Measurements from ENCODE around the gene SESN2. TPM values are rescaled to one million over a fixed set of nuclear protein-coding genes. Genes with fewer than 3 reads are reported as not detected.
"Not testable (repeated sequence)": the region's sequence is repeated elsewhere in the genome, so short reads cannot be mapped to it uniquely, and the experiment has no call there.

The SESN2 gene
- total RNA-seq, 1 donor from 2014 or later, result 14.7 TPM

DNA sequence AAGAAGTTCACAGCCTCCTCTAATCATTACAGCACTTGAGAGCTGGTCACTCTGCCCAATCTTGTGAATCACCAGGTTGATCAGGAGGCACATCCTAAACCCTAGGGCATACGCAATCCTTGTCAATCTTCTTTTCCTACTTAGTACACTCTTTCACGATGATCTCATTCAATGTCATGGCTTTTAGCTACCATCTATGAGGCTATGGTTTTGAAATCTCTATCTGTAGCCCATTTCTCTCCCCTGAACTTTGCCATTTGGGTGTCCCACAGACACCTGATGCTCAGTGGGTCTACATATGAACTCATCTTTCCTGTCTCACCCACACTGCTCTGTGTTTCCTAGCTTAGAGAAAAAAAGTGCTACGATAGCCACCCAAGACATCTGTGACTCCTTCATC, 67.7 kb downstream of the SESN2 start:
- Histone ChIP-seq H3K36me3 (no peaks in the 10 kb centered on the region), H3K9me3 (no peaks in the 10 kb centered on the region), H3K4me3 (no peak overlapping the region), H3K4me1 (peaks cover 21% of the 10 kb centered on the region), H3K27ac (peak overlapping the region; percentile 1), H3K27me3 (no peaks in the 10 kb centered on the region)
- intact Hi-C loops (cut with DNase I), result no loop called here
- TF ChIP-seq, protein P1, sequence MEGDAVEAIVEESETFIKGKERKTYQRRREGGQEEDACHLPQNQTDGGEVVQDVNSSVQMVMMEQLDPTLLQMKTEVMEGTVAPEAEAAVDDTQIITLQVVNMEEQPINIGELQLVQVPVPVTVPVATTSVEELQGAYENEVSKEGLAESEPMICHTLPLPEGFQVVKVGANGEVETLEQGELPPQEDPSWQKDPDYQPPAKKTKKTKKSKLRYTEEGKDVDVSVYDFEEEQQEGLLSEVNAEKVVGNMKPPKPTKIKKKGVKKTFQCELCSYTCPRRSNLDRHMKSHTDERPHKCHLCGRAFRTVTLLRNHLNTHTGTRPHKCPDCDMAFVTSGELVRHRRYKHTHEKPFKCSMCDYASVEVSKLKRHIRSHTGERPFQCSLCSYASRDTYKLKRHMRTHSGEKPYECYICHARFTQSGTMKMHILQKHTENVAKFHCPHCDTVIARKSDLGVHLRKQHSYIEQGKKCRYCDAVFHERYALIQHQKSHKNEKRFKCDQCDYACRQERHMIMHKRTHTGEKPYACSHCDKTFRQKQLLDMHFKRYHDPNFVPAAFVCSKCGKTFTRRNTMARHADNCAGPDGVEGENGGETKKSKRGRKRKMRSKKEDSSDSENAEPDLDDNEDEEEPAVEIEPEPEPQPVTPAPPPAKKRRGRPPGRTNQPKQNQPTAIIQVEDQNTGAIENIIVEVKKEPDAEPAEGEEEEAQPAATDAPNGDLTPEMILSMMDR (IDR thresholded peaks at IDR 0.05), result no peak
- no peak for TF ChIP-seq POLR2A (IDR thresholded peaks at IDR 0.05)
- TF ChIP-seq POLR2AphosphoS5 (IDR thresholded peaks at IDR 0.05; ENCODE audit: insufficient read depth in 1 of 2, low read depth in 1 of 2), result no peak
- no peak for DNase-seq (ENCODE audit: extremely low spot score in 2 of 2)

DNA sequence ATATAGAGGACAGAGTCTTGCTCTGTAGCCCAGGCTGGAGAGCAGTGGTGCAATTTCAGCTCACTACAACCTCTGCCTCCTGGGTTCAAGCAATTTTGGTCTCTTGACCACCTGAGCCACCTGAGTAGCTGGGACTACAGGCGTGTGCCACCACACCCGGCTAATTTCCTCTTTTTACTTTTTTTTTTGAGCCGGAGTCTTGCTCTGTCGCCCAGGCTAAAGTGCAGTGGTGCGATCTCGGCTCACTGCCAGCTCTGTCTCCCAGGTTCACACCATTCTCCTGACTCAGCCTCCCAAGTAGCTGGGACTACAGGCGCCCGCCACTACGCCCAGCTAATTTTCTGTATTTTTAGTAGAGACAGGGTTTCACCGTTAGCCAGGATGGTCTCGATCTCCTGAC, 68.1 kb downstream of the SESN2 start:
- DNase-seq (ENCODE audit: extremely low spot score in 2 of 2); H3K27me3 ChIP-seq; H3K4me3 ChIP-seq; intact Hi-C loops (cut with DNase I); H3K9me3 ChIP-seq; H3K36me3 ChIP-seq: not testable (repeated sequence)
- Histone ChIP-seq H3K27ac (peak overlapping the region; percentile 1), H3K4me1 (peaks cover 21% of the 10 kb centered on the region)

DNA sequence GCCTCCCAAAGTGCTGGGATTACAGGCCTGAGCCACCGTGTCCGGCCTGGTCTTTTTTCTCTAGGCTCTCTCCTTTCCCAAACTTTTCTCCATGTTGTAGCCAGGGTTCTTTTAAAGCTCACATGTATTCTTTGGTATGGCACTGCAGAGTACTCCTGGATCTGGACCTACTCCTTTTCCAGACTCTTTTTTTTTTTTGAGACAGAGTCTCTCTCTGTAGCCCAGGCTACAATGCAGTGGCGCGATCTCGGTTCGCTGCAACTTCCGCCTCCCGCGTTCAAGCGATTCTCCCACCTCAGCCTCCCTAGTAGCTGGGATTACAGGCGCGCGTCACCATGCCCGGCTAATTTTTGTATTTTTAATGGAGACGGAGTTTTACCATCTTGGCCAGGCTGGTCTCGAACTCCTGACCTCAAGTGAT, 68.9 kb downstream of the SESN2 start:
- Histone ChIP-seq H3K27ac (peak overlapping the region; percentile 82), H3K36me3 (peaks cover 0 to 8% of the 10 kb centered on the region in 2 donors), H3K4me3 (peak overlapping the region; percentile 57 to 64), H3K4me1 (peaks cover 21% of the 10 kb centered on the region), H3K27me3 (no peaks in the 10 kb centered on the region), H3K9me3 (no peaks in the 10 kb centered on the region)
- TF ChIP-seq, protein P1 (IDR thresholded peaks at IDR 0.05), result no peak
- TF ChIP-seq POLR2AphosphoS5 (IDR thresholded peaks at IDR 0.05; ENCODE audit: insufficient read depth in 1 of 2, low read depth in 1 of 2) (no peak), POLR2A (IDR thresholded peaks at IDR 0.05) (no peak)
- no peak for DNase-seq (ENCODE audit: extremely low spot score in 2 of 2)
- intact Hi-C loops (cut with DNase I), result no loop called here

DNA sequence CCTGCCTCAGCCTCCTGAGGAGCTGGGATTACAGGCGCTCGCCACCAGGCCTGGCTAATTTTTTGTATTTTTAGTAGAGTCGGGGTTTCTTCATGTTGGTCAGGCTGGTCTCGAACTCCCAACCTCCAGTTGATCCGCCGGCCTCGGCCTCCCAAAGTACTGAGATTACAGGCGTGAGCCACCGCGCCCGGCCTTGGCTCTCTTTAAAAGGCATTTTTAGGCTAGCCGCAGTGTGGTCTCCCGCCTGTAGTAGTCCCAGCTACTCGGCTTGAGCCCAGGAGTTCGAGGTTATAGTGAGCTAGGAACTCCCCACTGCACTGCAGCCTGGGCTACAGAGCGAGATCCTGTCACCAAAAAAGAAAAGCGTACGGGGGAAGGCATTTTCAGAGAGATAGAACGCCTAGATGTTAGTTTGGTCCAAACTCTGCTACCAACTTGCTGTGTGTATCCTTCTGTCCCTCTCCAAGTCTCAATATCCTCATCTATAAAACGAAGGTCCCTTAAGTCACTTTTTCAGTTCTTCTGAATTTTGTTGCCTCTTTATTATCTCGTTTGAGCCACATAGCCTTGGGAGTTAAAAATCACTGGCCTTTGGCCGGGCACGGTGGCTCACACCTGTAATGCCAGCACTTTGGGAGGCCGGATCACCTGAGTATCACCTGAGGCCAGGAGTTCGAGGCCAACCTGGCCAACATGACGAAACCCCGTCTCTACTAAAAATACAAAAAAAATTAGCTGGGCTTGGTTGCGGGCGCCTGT, 70.3 kb downstream of the SESN2 start:
- no peak for DNase-seq (ENCODE audit: extremely low spot score in 2 of 2)
- Histone ChIP-seq H3K27ac (peak overlapping the region; percentile 82), H3K9me3 (no peaks in the 10 kb centered on the region), H3K4me3 (peak overlapping the region; percentile 57 to 64), H3K36me3 (peaks cover 0 to 21% of the 10 kb centered on the region in 2 donors), H3K4me1 (peaks cover 21% of the 10 kb centered on the region), H3K27me3 (no peaks in the 10 kb centered on the region)
- intact Hi-C loops (cut with DNase I), result no loop called here
- no peak for TF ChIP-seq POLR2AphosphoS5 (IDR thresholded peaks at IDR 0.05; ENCODE audit: insufficient read depth in 1 of 2, low read depth in 1 of 2)
- no peak for TF ChIP-seq POLR2A (IDR thresholded peaks at IDR 0.05)
- TF ChIP-seq, protein P1 (IDR thresholded peaks at IDR 0.05), result no peak

Other genes with a start within 250 kb of the SESN2 start
- gene EYA3, start 170.9 kb upstream of the SESN2 start, total RNA-seq, result 16.0 TPM
- gene PTAFR, start 82.8 kb upstream of the SESN2 start, total RNA-seq, result 1.2 TPM
- 84.2 TPM for gene DNAJC8, start 26.5 kb upstream of the SESN2 start, total RNA-seq
- 224 TPM for gene ATP5IF1, start 23.4 kb upstream of the SESN2 start, total RNA-seq
- gene MED18, start 69.5 kb downstream of the SESN2 start, total RNA-seq, result 8.8 TPM
- 28.7 TPM for gene PHACTR4, start 110.2 kb downstream of the SESN2 start, total RNA-seq
- gene RCC1, start 246.5 kb downstream of the SESN2 start, total RNA-seq, result 23.8 TPM